Hematopoietic multipotent progenitor cell treated with erythropoietin and hydrocortisone succinate and interleukin-3 and kit ligand, for 15 days (in vitro differentiated cells): Measurements from ENCODE around the gene RPP25L.
A peak's percentile ranks its signal among the peaks of the same experiment; 100 is the strongest.
"Not testable (repeated sequence)": the region's sequence is repeated elsewhere in the genome, so short reads cannot be mapped to it uniquely, and the experiment has no call there.

ENCODE experiments used
- DNase-seq: peaks from one replicate; pipeline ENCODE4 v3.0.0-alpha.2; 2015; ENCODE audit warnings: low spot score

RPP25L gene, protein sequence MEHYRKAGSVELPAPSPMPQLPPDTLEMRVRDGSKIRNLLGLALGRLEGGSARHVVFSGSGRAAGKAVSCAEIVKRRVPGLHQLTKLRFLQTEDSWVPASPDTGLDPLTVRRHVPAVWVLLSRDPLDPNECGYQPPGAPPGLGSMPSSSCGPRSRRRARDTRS

DNA sequence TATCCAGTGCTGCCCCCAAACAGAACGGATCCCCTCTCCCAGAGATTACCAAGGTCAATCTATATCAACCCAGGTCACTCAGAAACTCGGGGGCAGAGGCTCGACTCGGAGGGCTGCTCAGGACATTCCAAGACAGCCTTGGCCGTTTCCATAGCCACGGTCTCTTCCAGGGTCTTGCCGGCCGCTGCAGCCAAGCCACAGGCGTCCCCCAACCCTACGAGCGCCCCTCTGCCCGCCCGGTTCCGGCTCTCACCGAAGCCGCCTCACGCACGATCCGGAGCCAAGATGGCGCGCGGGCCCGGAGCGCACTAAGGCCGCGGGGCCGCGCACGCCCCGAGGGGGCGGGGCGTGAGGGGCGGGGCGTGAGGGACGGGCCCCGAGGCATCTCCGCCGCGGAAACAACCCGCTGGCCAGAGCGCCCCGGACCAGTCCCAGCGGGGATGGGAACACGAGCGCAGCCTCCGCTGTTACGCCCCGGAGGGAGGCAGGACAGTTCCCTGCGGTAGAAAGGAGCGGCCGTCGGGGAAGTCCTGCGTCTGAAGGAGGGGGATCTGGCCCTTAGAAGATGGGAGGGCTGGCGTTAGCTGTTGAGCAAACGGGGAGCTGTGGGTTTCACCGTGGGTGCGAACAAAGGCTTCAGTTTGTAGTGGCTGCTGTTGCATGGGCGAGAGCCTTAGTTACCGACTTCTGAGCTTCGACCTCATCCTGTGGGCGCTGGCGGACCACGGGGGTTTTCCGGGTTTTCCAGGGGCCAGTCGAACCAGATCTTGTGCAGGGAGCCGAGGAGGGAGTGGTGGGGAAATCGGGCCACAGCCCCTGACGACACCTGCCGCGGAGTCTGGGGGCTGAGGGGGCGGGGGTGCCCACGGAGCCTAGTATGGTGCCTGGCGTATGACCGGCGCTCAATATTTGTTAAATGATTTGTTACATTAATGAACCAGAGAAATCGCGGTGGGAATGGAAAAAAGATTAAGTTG is at the start of gene RPP25L:
TSS of gene RPP25L (minus strand) at position 287 of the 977 bp plus-strand sequence. CDS start 801 bp downstream, outside the sequence.
- peak; percentile 92 for DNase-seq

DNA sequence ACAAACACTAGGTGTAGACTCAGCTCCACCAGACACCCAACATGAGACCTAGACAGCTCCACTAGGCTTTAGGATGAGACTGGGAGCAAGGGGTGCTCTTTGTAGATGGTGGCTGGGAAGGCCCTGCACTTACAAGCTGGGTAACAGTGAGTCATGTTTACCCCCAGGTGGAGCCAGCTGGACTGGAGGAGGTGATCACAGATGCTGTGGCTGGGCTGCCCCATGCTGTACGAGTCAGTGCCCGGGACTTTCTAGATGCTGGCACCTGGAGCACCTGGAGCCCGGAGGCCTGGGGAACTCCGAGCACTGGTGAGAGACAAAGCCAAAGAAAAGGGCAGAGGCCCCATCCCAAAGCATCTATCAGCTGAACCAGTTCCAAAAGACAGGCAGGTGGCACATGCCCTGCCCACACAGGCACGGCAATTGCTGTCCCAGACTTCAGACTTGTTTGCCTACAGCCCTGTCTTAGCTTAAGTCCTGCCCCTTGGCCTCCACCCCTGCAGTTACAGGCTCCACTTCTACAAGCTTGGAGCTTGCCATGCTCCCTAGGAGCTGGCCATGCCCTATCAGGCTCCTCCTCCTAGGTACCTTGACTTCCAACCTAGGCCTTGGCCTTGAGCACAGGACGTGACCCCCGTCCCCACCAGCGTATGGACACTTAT is 47.8 kb upstream of the RPP25L start:
- DNase-seq: no peak

DNA sequence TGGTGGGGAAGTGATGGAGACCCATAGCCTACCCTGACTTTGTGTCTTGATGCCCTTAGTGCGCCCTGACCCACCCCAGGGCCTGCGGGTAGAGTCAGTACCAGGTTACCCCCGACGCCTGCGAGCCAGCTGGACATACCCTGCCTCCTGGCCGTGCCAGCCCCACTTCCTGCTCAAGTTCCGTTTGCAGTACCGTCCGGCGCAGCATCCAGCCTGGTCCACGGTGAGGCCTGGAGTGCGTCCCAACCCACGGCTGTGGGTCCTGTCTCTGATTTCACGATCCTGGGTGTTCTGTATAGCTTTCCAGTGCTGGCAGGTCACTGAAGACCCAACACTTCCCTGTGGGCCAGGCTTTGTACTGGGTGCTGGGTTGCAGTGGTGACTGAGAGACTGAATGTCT is 46.6 kb upstream of the RPP25L start:
- DNase-seq: no peak

DNA sequence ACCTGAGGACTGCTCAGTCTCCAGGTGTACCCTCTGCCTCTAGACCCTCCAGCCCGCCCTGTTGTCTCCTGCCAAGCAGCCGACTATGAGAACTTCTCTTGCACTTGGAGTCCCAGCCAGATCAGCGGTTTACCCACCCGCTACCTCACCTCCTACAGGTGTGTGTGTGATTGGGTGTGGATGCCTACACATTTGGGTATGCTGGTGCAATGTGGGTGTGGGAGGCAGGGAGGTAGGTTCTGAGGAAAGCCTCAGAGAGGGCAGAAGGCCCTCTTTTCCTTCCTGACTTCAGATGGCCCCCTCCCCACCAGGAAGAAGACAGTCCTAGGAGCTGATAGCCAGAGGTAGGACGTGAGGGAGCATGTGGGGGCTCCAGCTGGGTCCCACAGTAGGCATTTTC is 45.1 kb upstream of the RPP25L start:
- no peak for DNase-seq

DNA sequence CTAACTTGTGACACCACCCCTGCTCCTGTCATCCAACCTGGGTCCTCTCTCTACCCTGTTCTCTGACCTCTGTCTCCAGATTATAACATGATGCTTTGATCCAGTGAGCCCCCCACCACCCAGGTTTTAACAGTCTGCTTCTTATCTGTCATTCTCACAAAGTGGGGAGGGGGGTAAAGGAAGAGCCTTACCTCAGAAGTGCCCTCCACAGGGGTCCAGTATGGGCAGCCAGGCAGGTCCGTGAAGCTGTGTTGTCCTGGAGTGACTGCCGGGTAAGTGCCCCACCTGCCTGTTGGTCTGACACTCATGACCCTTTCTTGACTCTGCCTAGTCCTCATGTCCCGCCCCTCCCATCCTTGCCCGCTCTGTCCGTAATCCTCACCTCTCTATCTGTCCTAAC is 43.5 kb upstream of the RPP25L start:
- no peak for DNase-seq

DNA sequence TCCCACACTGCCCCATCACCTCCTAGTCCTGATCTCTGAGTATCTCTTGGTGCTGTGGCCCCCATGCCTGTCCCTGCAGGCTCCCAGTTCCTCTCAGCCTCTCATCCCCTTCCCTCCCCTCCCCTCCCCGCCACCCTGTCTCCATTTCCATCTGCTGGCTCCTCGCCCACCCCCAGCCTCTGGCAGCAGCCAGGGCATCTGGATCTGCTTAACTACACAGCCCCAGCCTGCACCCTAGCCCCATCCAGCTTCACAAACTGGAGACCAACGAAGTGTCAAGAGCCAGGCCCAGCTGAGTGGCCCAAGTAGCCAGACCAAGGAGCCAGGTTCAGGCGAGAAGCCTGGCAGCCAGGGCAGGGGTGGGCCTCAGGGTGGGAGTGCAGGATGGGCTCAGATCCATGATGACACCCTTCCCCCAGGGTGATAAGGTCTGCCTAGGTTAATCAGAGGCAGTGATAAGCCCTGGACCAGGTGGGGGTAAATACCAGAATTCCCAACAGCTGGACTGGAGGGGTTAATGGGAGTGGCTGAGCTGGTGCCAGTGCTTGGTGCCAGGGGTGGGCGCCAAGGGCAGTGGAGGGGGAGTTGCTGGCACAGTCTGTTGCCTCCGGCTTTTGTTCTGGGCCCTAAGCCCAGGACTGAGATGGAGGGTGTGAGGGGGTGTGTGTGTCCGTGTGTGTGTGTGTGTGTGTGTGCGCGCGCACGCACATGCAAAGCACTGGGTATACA is 42.6 kb upstream of the RPP25L start:
- DNase-seq: no peak

DNA sequence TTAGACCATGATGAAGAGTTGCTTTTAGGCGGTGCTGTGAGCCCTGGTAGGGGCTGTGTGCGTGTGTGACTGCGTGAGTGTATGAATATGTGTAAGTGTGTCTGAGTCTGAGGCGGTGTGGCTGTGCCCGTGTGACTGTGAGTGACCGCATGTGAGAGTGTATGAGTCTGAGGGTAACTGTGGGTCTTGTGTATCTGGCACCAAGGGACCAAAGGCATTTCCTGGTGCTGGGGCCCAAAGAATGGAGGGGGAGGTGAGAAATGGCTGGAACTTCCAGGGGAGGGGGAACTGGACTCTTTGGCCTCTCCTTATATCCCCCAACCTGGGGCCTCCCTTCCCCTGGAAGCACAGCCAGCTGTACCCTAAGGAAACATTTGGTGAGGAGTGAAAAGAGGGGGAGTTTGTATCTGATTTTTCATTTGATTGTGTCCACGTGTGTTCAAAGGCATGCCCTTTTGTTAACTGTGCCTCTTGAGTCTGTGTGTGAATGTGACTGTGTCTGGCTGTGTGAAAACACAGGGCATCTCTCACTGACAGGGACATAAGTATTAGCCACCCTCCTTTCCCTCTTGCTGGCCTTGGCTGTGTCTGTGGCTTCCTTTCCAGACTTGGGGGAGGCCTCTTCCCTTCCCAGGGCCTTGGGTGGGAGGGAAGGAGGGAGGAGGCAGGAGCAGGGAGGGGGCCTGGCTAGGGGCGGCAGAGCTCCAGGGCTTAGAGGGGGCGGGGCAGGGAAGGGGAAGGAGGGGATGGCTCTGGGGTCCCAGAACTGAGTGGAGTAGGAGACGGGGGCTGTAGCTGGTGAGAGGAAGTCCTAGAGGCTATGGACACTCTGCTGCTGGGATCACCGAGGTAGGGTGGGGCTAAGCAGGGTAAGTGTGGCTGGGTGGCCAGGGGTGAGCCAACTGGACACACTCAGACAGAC is 41.5 kb upstream of the RPP25L start:
- DNase-seq: no peak

DNA sequence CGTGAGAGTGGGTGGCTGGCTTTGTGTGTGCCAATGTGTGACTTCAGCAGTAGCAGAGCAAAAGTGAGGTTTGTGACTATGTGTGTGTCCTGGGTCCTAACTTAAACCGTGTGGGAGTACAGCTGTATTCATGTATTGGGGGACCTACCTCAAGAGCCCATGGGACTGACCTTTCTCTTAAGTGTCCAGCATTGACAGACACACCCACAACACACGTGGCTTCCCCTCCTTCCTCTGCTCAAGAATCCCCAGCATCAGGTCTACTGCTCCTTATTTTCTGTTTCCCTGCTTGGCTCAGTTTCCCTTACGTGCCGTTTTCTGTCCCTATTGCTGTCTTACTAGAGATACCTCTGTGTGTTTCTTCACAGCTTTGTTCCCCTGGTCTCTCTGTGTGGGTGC is 40.7 kb upstream of the RPP25L start:
- DNase-seq: no peak

DNA sequence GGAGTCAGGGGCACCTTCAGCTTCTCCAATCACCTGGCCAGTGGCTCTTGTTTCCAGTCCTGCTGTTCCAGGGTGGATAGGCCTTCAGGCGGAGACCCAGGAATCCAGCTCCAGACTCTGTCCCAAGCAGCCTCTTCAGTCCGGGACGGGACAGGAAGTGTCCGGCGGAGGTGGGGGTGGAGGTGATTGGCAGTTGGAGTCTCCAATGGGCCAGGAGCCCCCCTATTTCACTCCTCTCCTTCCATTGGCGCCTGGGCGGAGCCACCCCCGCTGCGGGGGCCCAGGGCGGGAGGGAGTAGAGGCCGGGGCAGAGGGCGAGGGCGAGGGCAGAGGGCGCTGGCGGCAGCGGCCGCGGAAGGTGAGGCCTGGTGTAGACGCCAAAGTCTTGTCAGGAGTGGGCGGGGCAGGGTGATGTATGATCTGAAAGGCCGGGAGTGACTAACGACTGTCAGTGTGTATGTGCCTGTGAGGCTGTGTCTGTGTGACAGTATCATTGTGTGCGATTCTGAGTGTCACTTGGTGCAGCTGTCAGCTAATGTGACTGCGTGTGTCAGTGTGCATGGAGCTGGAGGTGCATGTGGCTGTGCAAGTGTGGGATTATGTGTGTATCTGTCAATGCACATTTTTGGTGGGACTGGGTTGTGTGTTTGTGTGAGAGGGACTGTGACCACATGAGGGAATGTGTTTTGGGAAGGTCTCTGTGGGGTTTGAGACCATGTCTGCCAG is 40.1 kb upstream of the RPP25L start, which contains the start of gene IL11RA:
TSS of gene IL11RA (plus strand) at position 310 of the 726 bp plus-strand sequence. CDS start 3,033 bp downstream, outside the sequence.
- DNase-seq: peak; percentile 68

DNA sequence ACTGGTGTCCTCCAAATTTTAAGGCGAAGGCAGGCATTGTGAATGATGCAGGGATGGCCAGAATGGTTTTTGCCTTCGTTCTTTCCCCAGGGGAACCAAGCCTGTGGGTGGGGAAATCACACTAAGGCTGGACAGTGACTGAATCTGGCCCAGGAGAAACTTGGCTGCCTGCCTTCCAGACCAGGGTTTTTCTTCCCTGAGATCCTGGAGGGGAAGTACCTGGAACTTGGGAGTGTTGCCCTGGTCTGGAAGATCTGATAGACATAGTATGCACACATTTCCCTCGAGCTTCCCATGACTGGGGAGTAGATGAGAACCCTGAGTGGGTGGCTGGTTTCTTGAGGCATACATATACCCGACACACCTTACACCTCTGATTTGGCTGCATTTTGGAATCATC is 39.4 kb upstream of the RPP25L start:
- no peak for DNase-seq

DNA sequence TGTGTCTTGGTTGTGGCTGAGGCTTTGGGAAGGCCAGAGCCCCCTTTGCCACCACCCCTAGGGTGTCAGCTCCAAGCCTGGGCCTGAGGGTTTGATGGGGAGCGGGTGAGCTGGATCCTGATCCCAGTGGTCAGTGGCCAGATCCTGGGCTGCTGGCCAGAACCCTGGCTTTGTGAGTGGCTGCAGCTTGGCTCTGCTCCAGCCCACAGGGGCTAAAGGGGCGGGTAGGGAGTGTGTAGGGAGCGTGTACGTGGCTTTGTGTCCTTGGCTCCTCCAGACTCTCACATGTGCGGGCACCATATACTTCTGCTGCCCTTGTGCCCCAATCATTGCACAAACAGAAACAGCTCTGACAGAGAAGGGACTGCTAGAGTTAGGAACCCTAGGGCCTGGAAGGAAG is 38.9 kb upstream of the RPP25L start:
- DNase-seq: no peak

DNA sequence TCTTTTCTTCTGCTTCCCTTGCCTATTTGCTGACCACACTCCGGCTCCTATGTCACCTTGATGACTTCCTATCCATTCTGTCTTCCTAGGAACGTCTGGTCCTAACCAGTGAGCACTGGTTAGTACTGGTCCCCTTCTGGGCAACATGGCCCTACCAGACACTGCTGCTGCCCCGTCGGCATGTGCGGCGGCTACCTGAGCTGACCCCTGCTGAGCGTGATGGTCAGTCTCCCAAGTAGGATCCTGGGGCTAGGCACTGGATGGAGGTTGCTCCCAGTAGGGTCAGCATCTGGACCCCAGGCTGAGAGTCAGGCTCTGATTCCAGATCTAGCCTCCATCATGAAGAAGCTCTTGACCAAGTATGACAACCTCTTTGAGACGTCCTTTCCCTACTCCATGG is 36.8 kb upstream of the RPP25L start:
- DNase-seq: no peak

DNA sequence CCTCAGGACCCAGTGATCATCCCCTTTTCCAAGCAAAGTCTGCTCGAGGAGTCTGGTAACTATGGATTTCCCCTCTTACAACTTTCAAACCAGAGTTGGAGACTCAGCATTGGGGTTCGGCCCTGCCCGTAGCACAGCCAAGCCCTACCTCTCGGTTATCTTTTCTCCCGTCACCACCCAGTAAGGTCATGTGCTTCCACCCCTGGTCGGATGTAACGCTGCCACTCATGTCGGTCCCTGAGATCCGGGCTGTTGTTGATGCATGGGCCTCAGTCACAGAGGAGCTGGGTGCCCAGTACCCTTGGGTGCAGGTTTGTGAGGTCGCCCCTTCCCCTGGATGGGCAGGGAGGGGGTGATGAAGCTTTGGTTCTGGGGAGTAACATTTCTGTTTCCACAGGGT is 35.8 kb upstream of the RPP25L start:
- DNase-seq: peak; percentile 70

DNA sequence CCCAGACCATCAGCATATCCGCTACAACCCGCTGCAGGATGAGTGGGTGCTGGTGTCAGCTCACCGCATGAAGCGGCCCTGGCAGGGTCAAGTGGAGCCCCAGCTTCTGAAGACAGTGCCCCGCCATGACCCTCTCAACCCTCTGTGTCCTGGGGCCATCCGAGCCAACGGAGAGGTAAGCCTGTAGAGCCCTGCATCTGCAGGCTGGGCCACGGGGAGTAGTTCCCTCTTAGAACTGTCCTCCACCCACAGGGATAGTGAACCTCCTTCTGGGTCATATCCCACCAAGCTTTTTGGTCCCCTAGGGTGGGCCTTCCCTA is 35.1 kb upstream of the RPP25L start:
- no peak for DNase-seq

DNA sequence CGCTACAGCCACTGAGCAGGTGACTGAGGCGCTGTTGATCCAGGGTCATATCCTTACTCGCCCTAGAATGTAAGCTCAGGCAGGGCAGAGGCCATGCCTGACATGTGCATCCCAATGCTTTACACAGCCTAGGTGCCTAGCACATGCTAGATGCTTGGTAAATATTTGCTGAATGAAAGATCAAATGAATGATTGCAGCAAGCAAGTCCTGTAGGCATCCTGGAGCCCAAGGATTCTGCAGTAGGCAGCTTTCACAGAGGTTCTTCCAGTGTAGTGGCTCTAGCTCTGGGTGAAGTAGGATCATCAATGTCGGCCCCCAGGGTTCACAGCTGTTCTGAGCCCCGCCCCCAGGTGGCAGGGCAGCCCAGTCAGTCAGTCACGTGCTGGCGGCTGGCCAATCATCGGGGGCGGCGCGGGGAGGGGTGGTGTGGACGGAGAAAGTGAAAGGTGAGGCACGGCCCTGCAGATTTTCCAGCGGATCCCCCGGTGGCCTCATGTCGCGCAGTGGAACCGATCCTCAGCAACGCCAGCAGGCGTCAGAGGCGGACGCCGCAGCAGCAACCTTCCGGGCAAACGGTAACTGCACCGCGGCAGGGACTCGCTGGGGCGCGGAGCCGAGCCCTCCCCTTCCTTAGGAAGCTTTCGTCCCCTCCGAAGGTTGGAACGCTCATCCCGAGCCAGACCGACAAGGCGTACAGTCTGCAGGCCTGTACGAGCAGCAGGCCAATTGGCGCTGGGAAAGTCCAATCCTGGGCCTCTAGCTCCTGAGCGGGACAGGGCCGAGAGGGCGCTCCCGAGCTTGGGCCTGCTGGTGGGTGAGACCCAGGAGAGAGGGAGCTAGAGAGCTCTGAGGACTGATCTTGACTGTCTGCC is 34.5 kb upstream of the RPP25L start, which contains the start of gene GALT:
TSS of gene GALT (plus strand) at position 465 of the 873 bp plus-strand sequence. CDS start at position 495, 30 bp downstream.
- DNase-seq: peak; percentile 93

DNA sequence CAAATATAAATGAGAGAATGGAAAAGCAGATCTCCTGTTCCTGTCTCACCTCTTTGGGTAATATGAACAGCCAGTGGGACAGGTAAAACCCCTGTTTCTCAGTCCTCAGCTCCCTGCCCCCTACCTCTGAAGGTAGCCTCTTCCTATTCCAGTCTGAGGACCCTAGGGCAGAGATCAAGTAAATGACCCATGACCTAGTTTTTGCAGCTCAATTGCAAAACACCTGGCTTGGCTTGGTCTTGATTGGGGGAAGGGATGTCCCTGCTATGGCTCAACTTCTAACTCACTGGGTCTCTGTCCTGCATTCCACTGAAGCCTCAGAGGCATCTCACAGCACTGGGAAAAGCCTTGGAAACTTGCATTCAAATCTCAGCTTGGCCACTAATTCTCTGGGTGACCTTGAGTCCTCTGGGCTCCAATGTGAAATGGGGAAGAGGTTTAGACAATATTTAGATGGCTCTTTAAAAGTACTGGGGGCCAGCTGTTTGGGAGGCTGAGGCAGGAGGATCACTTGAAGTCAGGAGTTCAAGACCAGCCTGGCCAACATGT is 32.9 kb upstream of the RPP25L start:
- no peak for DNase-seq

DNA sequence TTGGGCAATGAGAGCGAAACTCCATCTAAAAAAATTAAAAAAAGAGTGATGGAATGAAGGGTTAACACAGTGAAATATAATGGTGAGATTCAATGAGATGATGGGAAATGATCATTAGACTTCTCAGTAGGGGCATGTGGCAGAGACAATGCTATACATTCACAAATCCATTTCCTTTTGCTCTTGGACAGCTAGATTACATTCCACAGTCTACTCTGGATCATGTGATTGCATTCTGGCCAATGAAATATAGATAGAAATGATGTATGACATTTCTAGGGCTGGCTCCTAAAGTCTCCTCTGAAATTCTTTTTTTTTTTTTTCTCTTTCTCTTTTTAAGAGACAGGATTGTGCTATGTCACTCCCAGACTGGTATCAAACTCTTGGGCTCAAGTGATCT is 30.8 kb upstream of the RPP25L start:
- no peak for DNase-seq

DNA sequence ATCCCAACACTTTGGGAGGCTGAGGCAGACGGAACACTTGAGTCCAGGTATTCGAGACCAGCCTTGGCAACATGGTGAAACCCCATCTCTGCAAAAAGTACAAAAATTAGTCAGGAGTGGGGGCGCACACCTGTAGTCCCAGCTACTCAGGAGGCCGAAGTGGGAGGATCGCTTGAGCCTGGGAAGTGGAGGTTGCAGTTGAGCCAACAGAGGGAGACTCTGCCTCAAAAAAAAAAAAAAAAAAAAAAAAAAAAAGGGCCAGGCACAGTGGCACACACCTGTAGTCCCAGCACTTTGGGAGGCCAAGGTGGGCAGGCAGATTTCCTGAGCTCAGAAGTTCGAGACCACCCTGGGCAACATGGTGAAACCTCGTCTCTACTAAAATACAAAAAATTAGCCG is 27.4 kb upstream of the RPP25L start:
- not testable (repeated sequence) for DNase-seq

DNA sequence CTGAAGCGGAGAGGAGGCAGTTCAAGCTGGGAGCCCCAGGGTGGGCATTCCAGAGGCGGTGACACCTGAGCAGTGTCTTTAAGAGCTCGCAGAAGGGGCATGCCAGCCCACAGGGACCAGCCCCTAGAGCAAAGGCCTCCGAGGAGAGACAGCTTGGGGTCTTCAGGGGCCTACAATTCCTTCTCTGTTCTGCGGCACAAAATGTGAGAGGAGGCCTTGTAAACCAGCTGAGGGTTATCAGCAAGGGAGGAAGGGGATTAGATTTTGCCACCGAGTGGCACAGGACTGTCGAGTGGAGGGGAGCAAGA is 26.2 kb upstream of the RPP25L start:
- no peak for DNase-seq
